KMS-11 (cell line): ENCODE measurements around the gene USP3.

ENCODE experiments used
- H2AFZ ChIP-seq: fragments of 200-600 bp; sonication (generic); 2 replicates; pipeline ENCODE4 v1.6.1; 2016; ENCODE audit warnings: antibody characterized with exemption, mixed run types, low read depth
- H3K27ac ChIP-seq: fragments of 200-600 bp; sonication (generic); 2 replicates; pipeline ENCODE4 v1.6.1; 2016; ENCODE audit warnings: mild to moderate bottlenecking, mixed run types
- H3K27me3 ChIP-seq: fragments of 200-600 bp; sonication (generic); 2 replicates; pipeline ENCODE4 v1.6.1; 2017; ENCODE audit warnings: mild to moderate bottlenecking, low read depth, mixed run types, moderate library complexity; ENCODE audit not compliant: insufficient read depth
- H3K36me3 ChIP-seq: fragments of 200-600 bp; sonication (generic); 2 replicates; pipeline ENCODE4 v1.6.1; 2017; ENCODE audit warnings: mild to moderate bottlenecking, mixed run types; ENCODE audit not compliant: insufficient read depth
- H3K4me1 ChIP-seq: fragments of 200-600 bp; sonication (generic); 2 replicates; pipeline ENCODE4 v1.6.1; 2016; ENCODE audit warnings: mild to moderate bottlenecking, low read depth, mixed run types; ENCODE audit not compliant: poor library complexity, severe bottlenecking
- H3K4me2 ChIP-seq: fragments of 200-600 bp; sonication (generic); 2 replicates; pipeline ENCODE4 v1.7.0; 2016; ENCODE audit warnings: mild to moderate bottlenecking, mixed run types
- H3K4me3 ChIP-seq: fragments of 200-600 bp; sonication (generic); IDR thresholded peaks from 2 replicates; pipeline ENCODE4 v1.6.1; 2017; ENCODE audit warnings: low read depth, low read length, mixed read lengths; ENCODE audit not compliant: insufficient read depth
- H3K79me2 ChIP-seq: fragments of 200-600 bp; sonication (generic); 2 replicates; pipeline ENCODE4 v1.6.1; 2016; ENCODE audit warnings: low read depth, mixed run types; ENCODE audit not compliant: insufficient read depth
- H3K9ac ChIP-seq: fragments of 200-600 bp; sonication (generic); 2 replicates; pipeline ENCODE4 v1.6.1; 2016; ENCODE audit warnings: mild to moderate bottlenecking, mixed run types
- H4K20me1 ChIP-seq: fragments of 200-600 bp; sonication (generic); 2 replicates; pipeline ENCODE4 v1.6.1; 2016; ENCODE audit warnings: mild to moderate bottlenecking, mixed run types; ENCODE audit not compliant: insufficient read depth
- CTCF ChIP-seq: fragments of 200-600 bp; sonication (generic); conservative IDR thresholded peaks from 2 replicates; pipeline ENCODE4 v1.6.1; 2017; ENCODE audit warnings: low read depth, mild to moderate bottlenecking, antibody characterized with exemption, low read length, moderate library complexity, mixed read lengths

The USP3 gene

GRCh38 chr15:63559753-63560152 is 55.4 kb downstream of the USP3 start:
- Histone ChIP-seq H3K79me2 (no peaks in the 10 kb centered on the region), H2AFZ (no peak overlapping the region), H3K36me3 (no peaks in the 10 kb centered on the region), H3K27me3 (no peaks in the 10 kb centered on the region), H3K4me1 (peaks cover 5% of the 10 kb centered on the region), H4K20me1 (no peaks in the 10 kb centered on the region), H3K4me2 (no peak overlapping the region), H3K27ac (no peak overlapping the region), H3K4me3 (no peak overlapping the region), H3K9ac (no peak overlapping the region)
- TF ChIP-seq CTCF = no peak

DNA sequence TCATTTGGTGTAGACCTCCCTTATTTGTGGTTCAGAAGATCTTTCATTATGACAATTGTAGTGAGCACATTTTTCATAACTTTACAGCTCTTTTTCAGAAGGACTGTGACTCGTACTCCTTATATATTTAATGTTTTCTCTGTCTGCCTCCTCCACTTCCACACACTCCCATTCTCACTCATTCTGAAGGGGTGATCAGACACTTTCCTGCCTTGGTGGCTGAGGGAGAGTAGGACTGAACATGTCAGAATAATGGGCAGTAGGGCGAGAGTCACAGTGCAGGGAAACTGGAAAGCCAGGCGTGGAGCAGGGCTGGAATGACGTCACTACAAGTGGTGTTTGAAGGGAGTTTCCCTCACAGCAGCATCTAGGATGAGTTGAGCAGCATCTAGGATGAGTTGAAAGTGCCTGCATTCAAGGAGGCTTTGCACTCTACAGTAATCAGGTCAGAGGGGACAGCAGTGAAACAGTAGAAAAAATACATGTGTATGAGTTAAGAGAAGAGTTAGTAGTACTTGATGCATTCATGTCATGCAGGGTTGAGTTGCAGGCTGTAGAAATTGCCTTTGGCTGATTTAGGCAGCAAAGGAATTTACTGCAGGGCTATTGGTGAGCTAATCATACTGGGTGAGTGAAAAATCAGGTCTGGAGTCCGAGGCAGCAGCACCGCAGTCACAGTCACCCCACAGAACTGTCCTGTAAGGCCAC is 56.5 kb downstream of the USP3 start:
- no peak overlapping the region for H3K4me3 ChIP-seq
- no peaks in the 10 kb centered on the region for H3K27me3 ChIP-seq
- no peaks in the 10 kb centered on the region for H3K79me2 ChIP-seq
- peaks cover 5% of the 10 kb centered on the region for H3K4me1 ChIP-seq
- H3K27ac ChIP-seq = no peak overlapping the region
- no peaks in the 10 kb centered on the region for H3K36me3 ChIP-seq
- no peak overlapping the region for H2AFZ ChIP-seq
- no peaks in the 10 kb centered on the region for H4K20me1 ChIP-seq
- TF ChIP-seq CTCF = no peak
- no peak overlapping the region for H3K4me2 ChIP-seq
- H3K9ac ChIP-seq = no peak overlapping the region

- Histone ChIP-seq H4K20me1 (no peaks in the 10 kb centered on the region), H3K36me3 (no peaks in the 10 kb centered on the region)
These were observed 59.7 kb downstream of the USP3 start for GRCh38 chr15:63564093-63564492.

DNA sequence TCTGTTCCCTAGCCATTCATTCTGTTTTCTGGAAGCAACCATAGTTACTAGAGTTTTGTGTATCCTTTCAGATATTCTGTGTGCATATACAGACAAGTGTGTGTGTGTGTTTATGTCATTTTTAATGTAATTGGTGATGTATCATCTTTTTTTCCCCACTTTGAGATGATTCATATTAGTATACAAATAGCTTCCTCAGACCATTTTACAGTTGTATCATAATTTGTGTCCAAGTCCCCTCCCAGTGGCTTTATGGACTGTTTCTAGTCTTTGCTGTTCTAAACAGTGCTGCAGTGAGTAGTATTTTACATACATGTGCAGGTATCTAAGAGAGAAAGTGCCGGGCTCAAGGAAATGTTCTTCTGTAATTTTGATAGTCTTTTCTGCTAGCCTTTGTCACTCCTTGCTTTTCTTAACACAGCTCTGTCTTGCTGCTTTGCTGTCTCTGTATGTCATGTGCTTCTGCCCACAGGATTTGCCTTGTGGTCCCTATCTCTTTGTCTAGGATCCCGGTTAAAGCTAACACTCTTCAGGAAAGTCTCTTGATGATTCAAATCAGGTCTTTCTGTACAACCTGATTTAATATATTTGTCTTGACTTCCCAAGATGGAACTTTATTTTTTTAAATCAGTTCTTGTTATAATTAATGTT is 61.3 kb downstream of the USP3 start:
- H4K20me1 ChIP-seq = no peaks in the 10 kb centered on the region
- H2AFZ ChIP-seq = no peak overlapping the region
- no peaks in the 10 kb centered on the region for H3K27me3 ChIP-seq
- no peak overlapping the region for H3K27ac ChIP-seq
- no peak for TF ChIP-seq CTCF
- H3K4me3 ChIP-seq = no peak overlapping the region
- H3K79me2 ChIP-seq = no peaks in the 10 kb centered on the region
- no peak overlapping the region for H3K9ac ChIP-seq
- H3K36me3 ChIP-seq = no peaks in the 10 kb centered on the region; the same call in 1 of the 2 replicates
- H3K4me2 ChIP-seq = no peak overlapping the region
- H3K4me1 ChIP-seq = peaks cover 5% of the 10 kb centered on the region

More at GRCh38 chr15:63564093-63564492, 59.7 kb downstream of the USP3 start:
- no peak overlapping the region for H3K4me2 ChIP-seq
- H2AFZ ChIP-seq = no peak overlapping the region
- no peaks in the 10 kb centered on the region for H3K27me3 ChIP-seq
- no peak overlapping the region for H3K27ac ChIP-seq
- H3K4me3 ChIP-seq = no peak overlapping the region
- peaks cover 5% of the 10 kb centered on the region for H3K4me1 ChIP-seq
- no peak for TF ChIP-seq CTCF
- H3K9ac ChIP-seq = no peak overlapping the region
- H3K79me2 ChIP-seq = no peaks in the 10 kb centered on the region
